SK-N-SH (cell line): Measurements from ENCODE around the gene ZNF521. TPM values are rescaled to one million over a fixed set of nuclear protein-coding genes. Genes with fewer than 3 reads are reported as not detected.

Source experiments
- CTCF ChIA-PET: fragments of 300-600, 350-600 bp; formaldehyde crosslinking; extraction: SDS; loops from one replicate; lab custom pipeline; 2021; lab: Yijun Ruan, JAX
- POLR2A ChIA-PET: fragments of 350-600 bp; sonication (Branson Sonifier 250); formaldehyde crosslinking; extraction: SDS; loops from one replicate; lab custom pipeline; 2020; ENCODE audit warnings: antibody characterized with exemption, inconsistent platforms; lab: Yijun Ruan, JAX
- DNase-seq: peaks from one replicate; pipeline ENCODE4 v3.0.0; 2012
- H2AFZ ChIP-seq: fragments of 200-600 bp; sonication (generic); 2 replicates; pipeline ENCODE4 v1.8.1; 2016; ENCODE audit warnings: antibody characterized with exemption, mild to moderate bottlenecking, low read depth
- H3F3A ChIP-seq: fragments of 200-600 bp; sonication (generic); replicated peaks from 2 replicates; pipeline ENCODE3; 2016; ENCODE audit warnings: antibody characterized with exemption, mild to moderate bottlenecking; ENCODE audit not compliant: insufficient read depth
- H3K27ac ChIP-seq, 2 experiments: fragments of 200-500 bp in 1 of 2; fragments of 200-600 bp in 1 of 2; sonication (Bioruptor generic) in 1 of 2; sonication (generic), shearing (Covaris generic) in 1 of 2; 2 replicates each; pipeline versions ENCODE4 v1.5.1 to v1.6.1; 2014 to 2016; ENCODE audit warnings: low read depth in 2 of 2, inconsistent platforms in 1 of 2, low read length in 1 of 2, mild to moderate bottlenecking in 1 of 2, mixed read lengths in 1 of 2
- H3K27me3 ChIP-seq: fragments of 200-600 bp; sonication (generic), shearing (Covaris generic); 2 replicates; pipeline ENCODE4 v1.6.1; 2016; ENCODE audit warnings: mixed run types; ENCODE audit not compliant: insufficient read depth
- H3K36me3 ChIP-seq, 2 experiments: fragments of 200-500 bp in 1 of 2; fragments of 200-600 bp in 1 of 2; sonication (Bioruptor generic) in 1 of 2; sonication (generic) in 1 of 2; replicated peaks in 1 of 2; 2 replicates each; pipeline versions ENCODE3 to v1.5.1; 2014 to 2016; ENCODE audit warnings: low read length in 1 of 2, mild to moderate bottlenecking in 1 of 2; ENCODE audit not compliant: insufficient read depth in 2 of 2, control insufficient read depth in 1 of 2
- H3K4me1 ChIP-seq, 2 experiments: fragments of 200-500 bp in 1 of 2; fragments of 200-600 bp in 1 of 2; sonication (Bioruptor generic) in 1 of 2; sonication (generic), shearing (Covaris generic) in 1 of 2; 2 replicates each; pipeline versions ENCODE4 v1.5.1 to v1.6.1; 2014 to 2016; ENCODE audit warnings: low read depth in 1 of 2, low read length in 1 of 2, mixed run types in 1 of 2; ENCODE audit not compliant: insufficient read depth in 2 of 2, control insufficient read depth in 1 of 2
- H3K4me2 ChIP-seq: fragments of 200-600 bp; sonication (generic), shearing (Covaris generic); 2 replicates; pipeline ENCODE4 v1.6.1; 2017; ENCODE audit warnings: mixed run types
- H3K4me3 ChIP-seq, 2 experiments: fragments of 200-500 bp in 1 of 2; fragments of 200-600 bp in 1 of 2; sonication (Bioruptor generic) in 1 of 2; sonication (generic), shearing (Covaris generic) in 1 of 2; 2 replicates each; pipeline versions ENCODE4 v1.5.1 to v1.8.1; 2014 to 2016; ENCODE audit warnings: low read depth in 2 of 2, inconsistent platforms in 1 of 2, low read length in 1 of 2, mild to moderate bottlenecking in 1 of 2, mixed read lengths in 1 of 2, moderate library complexity in 1 of 2
- H3K79me2 ChIP-seq: fragments of 200-600 bp; sonication (generic); 2 replicates; pipeline ENCODE4 v1.8.1; 2017; ENCODE audit warnings: mild to moderate bottlenecking; ENCODE audit not compliant: insufficient read depth
- H3K9ac ChIP-seq: fragments of 200-600 bp; sonication (generic); 2 replicates; pipeline ENCODE4 v1.6.1; 2017; ENCODE audit warnings: mixed run types
- H3K9me2 ChIP-seq: fragments of 200-600 bp; sonication (generic); 2 replicates; pipeline ENCODE4 v1.6.1; 2017; ENCODE audit warnings: mixed run types
- H3K9me3 ChIP-seq: fragments of 200-600 bp; sonication (generic); 2 replicates; pipeline ENCODE4 v1.6.1; 2017; ENCODE audit warnings: mixed run types, mild to moderate bottlenecking, moderate library complexity
- H4K20me1 ChIP-seq: fragments of 200-600 bp; sonication (generic); 2 replicates; pipeline ENCODE4 v1.6.1; 2017; ENCODE audit warnings: mild to moderate bottlenecking, mixed run types; ENCODE audit not compliant: insufficient read depth
- CTCF ChIP-seq: fragments of 200-600 bp; sonication (generic); IDR thresholded peaks from 2 replicates; pipeline ENCODE4 v1.6.1; 2017; ENCODE audit warnings: antibody characterized with exemption, mild to moderate bottlenecking, moderate library complexity
- FOXM1 ChIP-seq: IDR thresholded peaks from 2 replicates; pipeline ENCODE4 v1.4.0; 2012; ENCODE audit warnings: low read depth, mild to moderate bottlenecking
- GABPA ChIP-seq: IDR thresholded peaks from 2 replicates; pipeline ENCODE4 v1.4.0; 2012; ENCODE audit warnings: low read depth, mild to moderate bottlenecking
- GATA2 ChIP-seq: sonication (generic); formaldehyde crosslinking; IDR thresholded peaks from 2 replicates; pipeline ENCODE4 v1.5.0; 2020; ENCODE audit warnings: mild to moderate bottlenecking, missing genetic modification reagents
- IRF3 ChIP-seq: fragments of 150-350 bp; IDR thresholded peaks from 2 replicates; pipeline ENCODE4 v1.6.1; 2016; ENCODE audit warnings: mild to moderate bottlenecking, low read depth, low read length
- POLR2AphosphoS5 ChIP-seq: IDR thresholded peaks from 2 replicates; pipeline ENCODE4 v1.6.1; 2012; ENCODE audit warnings: low read depth, low read length
- RXRA ChIP-seq: IDR thresholded peaks from 2 replicates; pipeline ENCODE4 v1.4.0; 2012; ENCODE audit warnings: low read depth, mild to moderate bottlenecking, borderline replicate concordance
- TCF12 ChIP-seq: IDR thresholded peaks from 2 replicates; pipeline ENCODE4 v1.4.0; 2012
- USF2 ChIP-seq: fragments of 150-350 bp; IDR thresholded peaks from 2 replicates; pipeline ENCODE4 v1.6.1; 2017; ENCODE audit warnings: antibody characterized with exemption, low read length, low read depth, borderline replicate concordance
- WGBS: methylation state at CpG from one replicate; pipeline ENCODE4 v1.1.6; 2017; ENCODE audit warnings: low lambda C conversion rate; 5-methylcytosine and 5-hydroxymethylcytosine counted together
- polyA plus RNA-seq, 3 experiments: library from polyadenylated mRNA; depleted of rRNA; stranded (reverse); fragments of >200 nt; gene quantifications; 2 replicates each; pipeline ENCODE4 v1.2.3, GENCODE V29; 2012
- TF ChIP-seq, protein P1 (sequence below): IDR thresholded peaks from 2 replicates; pipeline ENCODE4 v1.4.0; 2012; ENCODE audit warnings: low read depth, borderline replicate concordance

ZNF521 gene
- polyA plus RNA-seq, 1 of the 3 experiments (the other 2 are of a cell fraction) = 14.1 TPM

GRCh38 chr18:25314151-25314837 is 37.7 kb downstream of the ZNF521 start (continued):
- no peak for TF ChIP-seq CTCF
- TF ChIP-seq, protein P1, sequence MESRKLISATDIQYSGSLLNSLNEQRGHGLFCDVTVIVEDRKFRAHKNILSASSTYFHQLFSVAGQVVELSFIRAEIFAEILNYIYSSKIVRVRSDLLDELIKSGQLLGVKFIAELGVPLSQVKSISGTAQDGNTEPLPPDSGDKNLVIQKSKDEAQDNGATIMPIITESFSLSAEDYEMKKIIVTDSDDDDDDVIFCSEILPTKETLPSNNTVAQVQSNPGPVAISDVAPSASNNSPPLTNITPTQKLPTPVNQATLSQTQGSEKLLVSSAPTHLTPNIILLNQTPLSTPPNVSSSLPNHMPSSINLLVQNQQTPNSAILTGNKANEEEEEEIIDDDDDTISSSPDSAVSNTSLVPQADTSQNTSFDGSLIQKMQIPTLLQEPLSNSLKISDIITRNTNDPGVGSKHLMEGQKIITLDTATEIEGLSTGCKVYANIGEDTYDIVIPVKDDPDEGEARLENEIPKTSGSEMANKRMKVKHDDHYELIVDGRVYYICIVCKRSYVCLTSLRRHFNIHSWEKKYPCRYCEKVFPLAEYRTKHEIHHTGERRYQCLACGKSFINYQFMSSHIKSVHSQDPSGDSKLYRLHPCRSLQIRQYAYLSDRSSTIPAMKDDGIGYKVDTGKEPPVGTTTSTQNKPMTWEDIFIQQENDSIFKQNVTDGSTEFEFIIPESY = no peak
- TF ChIP-seq GABPA = no peak

GRCh38 chr18:25313268-25313667 is 38.7 kb downstream of the ZNF521 start:
- DNase-seq = no peak
- H3F3A ChIP-seq = no peaks in the 10 kb centered on the region
- H3K4me3 ChIP-seq = no peak overlapping the region
- TF ChIP-seq GABPA (no peak), FOXM1 (no peak), USF2 (no peak), GATA2 (CRISPR knock-in tag) (no peak), TCF12 (no peak), RXRA (no peak), IRF3 (no peak), POLR2AphosphoS5 (no peak)
- TF ChIP-seq, protein P1 = no peak
- TF ChIP-seq, all 33 proteins: peak for 0
- Histone ChIP-seq H3K4me2 (no peak overlapping the region), H3K9me3 (no peaks in the 10 kb centered on the region), H3K4me1 (no peaks in the 10 kb centered on the region; a peak in 1 of 4 replicates), H2AFZ (no peak overlapping the region), H3K9me2 (no peaks in the 10 kb centered on the region), H3K79me2 (no peaks in the 10 kb centered on the region), H3K27ac (no peak overlapping the region), H4K20me1 (no peaks in the 10 kb centered on the region), H3K27me3 (no peaks in the 10 kb centered on the region), H3K9ac (no peak overlapping the region), H3K36me3 (peaks cover 0 to 8% of the 10 kb centered on the region in 2 experiments)
- ChIA-PET CTCF (interaction anchor here (0.9 kb wide), 1 partner anchor 12 kb away, joined by 3 read pairs; no protein-coding TSS in a partner anchor), POLR2A (no interaction called here)
- WGBS = 71% methylated on average over 1 of the region's 1 CpG
